HG03025 (cell line): ENCODE measurements around the gene LYG1.
"Not testable (repeated sequence)": the region's sequence is repeated elsewhere in the genome, so short reads cannot be mapped to it uniquely, and the experiment has no call there.

ENCODE experiments used
- ATAC-seq: cut with Tn5 transposase; IDR thresholded peaks from one replicate; pipeline ENCODE4 v1.9.1; 2021; ENCODE audit warnings: mild to moderate bottlenecking, moderate library complexity; ENCODE audit not compliant: unreplicated experiment, low FRiP score

The LYG1 gene

DNA sequence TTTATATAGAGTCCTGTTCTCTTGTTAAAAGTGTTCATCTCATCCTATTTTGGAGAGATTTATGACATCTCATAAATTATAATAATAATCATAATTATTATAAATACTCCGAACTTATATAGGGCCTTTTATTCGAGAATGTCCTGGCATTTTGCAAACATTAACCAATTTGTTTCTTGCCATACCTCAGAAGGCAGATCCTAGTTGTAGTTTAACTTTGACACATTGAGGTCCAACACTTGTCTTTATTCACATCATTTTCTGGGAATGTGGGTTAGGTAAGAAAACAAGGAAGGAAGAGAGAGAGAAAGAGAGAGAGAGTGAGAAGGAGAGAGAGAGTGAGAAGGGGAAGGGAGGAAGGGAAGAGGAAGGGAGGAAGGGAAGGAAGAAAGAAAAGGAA, at the start of gene LYG1:
LYG1 (minus strand) TSS at position 101 of the 400 bp plus-strand sequence. CDS start 5,527 bp downstream, outside the sequence.
- ATAC-seq: not testable (repeated sequence)

DNA sequence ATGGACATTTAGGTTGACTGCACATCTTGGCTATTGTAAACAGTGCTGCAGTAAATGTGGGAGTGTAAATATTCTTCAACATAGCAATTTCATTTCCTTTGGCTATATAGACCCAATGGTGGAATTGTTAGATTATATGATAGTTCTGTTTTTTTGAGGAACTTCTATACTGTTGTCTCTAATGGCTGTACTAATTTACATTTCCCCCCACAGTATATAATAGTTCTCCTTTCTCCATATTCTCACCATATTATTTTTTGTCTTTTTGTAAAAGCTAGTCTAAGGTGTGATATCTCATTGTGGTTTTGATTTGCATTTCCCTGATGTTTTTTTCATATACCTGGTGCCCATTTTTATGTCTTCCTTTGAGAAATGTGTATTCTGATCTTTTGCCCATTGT, 49.2 kb upstream of the LYG1 start:
- no peak for ATAC-seq

DNA sequence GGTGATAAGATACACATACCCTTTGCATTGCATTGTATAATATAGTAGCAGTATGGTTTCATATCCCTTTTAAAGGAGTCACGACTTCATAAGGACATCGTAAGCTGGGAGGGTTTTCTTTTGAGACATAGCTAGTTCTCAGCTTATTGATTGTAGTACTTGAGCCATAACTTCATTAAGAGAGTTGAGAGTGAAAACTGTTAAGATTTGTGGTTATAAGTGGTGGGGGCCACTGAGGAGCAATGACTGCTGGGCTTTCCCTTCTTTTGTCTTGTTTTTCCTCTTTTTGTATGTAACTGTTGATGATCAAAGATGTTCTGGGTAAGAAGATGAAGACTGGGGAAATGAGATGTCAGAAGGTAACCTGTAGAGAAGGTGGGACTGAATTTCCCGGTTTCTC, 47.2 kb upstream of the LYG1 start:
- ATAC-seq: no peak

DNA sequence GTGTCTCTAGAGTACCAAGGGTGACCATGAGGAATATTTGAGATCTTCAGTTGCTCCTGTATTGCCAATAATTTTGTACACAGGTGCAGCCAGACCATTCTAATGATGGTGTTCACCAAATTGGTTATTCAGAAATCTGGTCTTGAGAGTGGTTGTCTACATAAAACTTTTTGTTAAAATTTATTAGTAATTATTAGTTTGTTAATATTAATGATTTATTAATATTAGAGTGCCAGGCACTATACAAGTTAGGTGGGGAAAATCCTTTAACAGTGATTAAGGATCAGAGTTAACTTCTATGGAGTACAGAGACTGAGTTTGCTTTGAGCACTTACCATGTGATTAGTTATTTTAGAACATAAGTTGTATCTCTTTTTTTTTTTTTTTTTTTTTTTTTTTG, 45.2 kb upstream of the LYG1 start:
- ATAC-seq: no peak

DNA sequence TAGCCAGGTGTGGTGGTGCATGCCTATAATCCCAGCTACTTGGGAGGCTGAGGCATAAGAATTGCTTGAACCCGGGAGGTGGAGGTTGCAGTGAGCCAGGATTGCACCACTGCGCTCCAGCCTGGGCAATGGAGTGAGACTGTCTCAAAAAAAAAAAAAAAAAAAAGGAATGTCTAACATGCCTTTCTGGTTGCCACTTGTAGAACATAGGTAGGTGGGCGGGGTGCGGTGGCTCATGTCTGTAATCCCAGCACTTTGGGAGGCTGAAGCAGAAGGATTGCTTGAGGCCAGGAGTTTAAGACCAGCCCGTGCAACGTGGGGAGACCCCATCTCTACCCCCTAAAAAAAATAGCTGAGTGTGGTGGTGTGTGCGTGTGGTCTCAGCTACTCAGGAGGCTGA, 44.4 kb upstream of the LYG1 start:
- not testable (repeated sequence) for ATAC-seq

DNA sequence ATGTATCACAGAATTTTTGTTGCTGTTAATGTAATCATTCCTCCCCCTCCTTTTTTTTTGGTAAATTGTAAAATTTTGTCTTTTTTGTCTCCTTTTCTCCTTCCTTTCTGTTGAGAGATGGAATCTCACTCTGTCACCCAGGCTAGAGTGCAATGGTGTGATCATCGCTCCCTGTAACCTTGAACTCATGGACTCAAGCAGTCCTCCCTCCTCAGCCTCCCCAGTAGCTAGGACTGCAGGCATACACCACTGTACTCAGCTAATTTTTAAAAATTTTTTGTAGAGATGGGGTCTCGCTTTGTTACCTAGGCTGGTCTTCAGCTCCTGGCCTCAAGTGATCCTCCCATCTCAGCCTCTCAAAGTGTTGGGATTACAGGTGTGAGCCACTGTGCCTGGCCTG, 41.5 kb upstream of the LYG1 start:
- no peak for ATAC-seq

DNA sequence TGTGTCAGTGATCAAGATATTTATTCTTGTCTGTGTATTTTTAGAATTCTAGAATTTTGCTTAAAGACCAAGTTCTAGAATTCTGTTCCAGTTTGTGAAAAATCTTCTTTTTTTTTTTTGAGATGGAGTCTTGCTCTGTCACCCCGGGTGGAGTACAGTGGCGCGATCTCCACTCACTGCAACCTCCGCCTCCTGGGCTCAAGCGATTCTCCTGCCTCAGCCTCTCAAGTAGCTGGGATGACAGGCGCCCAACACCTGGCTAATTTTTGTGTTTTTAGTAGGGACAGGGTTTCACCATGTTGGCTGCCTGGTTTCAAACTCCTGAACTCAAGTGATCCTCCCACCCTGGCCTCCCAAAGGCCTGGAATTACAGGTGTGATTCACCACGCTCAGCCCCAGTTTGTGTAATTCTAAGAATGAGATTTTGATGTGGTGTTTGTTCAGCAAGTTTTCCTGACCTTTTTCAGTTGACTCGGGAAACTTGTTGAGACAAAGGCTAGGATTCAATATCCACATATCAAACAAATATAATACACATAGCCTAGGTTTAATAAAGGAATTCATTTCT, 39.8 kb upstream of the LYG1 start:
- no peak for ATAC-seq

DNA sequence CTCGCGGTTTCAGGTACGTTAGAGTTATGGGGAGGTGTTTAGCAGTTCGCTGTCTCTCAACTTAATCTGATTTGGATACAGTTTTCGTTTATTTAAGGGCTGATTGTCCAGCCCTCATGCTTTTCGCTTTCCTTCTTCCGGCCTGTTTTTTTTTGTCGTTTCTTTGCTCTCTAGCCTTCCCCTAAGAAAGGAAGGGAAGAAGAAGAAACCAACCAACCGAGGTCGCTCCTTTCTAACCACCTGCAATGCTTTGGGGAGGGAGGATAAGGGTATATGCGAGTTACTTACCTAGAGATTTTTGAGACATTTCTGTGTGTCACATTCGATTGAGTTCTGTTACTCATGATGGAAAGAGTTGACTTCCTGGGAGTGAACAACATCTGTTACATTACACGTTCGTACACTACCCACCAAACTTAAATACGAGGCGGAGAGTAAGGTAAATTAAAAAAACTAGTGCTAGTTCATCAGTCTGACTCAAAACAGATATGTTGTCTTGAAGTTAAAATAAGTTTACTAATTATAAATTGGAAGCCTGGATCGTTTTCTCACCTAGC, 37.1 kb upstream of the LYG1 start:
- no peak for ATAC-seq

DNA sequence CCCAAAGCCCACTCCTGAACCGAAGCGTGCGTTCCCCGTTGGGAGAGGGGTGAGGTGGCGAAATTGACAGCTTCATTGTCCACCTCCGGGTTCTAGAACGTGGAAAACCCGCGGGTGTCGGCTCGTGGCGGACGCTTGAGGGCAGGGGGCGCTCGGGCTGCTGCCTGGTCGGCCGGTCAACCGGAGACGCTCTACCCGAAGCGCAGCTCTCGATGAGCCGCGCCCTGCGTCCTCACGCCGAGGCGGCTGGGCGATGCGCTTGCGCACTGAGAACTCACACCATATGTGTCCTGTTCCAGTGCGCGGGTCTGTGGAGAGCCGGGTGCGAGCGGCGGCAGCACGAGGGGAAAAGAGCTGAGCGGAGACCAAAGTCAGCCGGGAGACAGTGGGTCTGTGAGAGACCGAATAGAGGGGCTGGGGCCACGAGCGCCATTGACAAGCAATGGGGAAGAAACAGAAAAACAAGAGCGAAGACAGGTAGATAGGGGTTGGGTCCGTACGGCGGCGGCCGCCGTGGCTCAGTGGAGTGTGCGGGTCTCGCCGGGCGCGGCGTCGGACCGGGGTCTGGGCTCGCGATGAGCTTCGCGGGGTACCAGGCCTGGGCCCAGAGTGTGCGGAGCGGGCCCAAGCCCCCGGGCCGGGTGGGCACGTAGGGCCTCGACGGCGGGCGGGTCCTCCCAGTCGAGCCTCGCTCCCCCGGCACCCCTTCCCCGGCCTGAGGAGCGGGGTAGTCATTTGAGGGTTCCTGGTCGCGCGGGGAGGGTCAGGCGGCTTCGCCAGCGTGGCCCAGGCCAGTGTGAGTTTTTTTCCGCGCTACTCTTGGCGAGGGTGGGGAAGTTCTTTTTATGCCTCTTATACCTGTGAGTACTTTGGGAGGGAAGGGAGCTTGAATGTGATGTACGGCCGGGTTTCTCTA, 36.4 kb upstream of the LYG1 start, which contains the start of gene EIF5B:
EIF5B (plus strand) TSS at position 277 of the 916 bp plus-strand sequence; CDS start at position 443, 166 bp downstream.
- ATAC-seq: peak; percentile 53

DNA sequence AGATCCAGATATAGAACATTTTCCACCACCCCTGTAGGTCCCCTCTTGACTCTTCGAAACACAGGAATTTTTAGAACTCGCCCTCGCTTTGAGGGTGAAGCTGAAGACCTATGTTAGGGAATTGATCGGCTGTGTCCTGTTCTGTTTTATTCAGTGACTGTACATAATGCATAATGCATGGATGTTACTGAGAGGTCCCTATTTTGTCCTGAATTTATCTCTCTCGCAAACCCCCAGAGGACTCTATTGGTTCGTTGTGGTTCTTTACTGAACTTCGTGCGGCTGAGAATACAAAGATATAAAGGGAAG, 35.8 kb upstream of the LYG1 start:
- ATAC-seq: peak; percentile 8

DNA sequence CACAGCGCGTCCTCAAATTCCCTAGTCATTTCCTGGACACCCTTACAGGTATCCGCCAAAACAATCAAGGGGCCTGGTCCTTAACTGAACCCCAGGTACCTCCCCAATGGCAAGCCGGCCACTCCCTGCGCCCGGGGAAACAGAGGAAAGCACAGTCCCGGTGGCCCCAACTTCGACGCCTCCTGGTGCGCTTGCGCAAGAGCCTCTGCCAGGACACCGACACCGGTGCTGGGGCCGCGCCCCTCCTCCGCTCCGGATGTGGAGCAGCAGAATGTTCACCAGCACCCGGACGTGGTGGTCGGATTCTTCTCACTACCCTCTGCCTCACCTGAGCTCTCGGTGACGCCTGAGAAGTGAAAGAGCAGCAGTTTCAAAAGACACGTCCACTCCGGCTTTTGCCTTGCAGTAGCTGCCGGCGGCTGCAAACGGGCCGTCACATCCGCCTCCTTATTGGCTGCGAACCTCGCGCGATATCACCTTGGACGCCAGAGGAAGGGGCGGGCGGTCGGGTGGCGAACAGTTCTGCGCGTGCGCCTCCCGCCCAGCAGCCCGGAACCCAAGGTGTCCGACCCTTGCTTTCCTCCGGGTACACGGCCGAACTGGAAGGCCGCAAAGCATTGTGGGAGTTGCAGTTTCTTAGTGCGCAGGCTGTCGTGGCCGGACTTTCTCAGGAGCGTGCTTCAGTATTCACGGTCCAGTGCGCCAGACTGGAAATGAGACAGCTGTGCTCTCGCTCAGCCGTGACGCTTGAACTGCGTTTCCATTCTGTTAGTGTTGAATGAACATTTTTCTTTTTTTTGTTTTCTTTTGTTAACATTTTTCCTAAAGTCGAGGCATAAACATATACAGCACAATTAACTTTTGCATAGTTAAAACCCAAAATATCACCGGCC, 35.2 kb upstream of the LYG1 start, which contains the start of gene TXNDC9:
TXNDC9 (minus strand) TSS at position 423 of the 893 bp plus-strand sequence. CDS start 3,123 bp downstream, outside the sequence.
- ATAC-seq: peak; percentile 67

DNA sequence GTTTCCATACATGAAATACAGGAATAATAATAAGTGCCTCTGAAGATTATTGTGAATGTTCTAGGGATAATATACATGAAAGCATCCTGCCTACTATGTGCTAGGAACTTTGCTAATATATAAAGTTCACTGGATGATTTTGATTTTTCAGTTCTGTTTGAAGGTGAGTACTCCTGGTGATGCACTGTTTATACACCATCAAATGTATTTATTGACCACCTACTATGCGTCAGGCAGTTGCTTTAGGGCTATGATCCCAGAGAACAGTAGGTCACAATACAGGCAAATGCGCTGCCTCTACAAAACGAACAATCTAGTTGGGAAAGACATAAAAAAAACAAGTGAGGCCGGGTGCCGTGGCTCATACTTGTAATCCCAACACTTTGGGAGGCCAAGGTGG, 24.4 kb upstream of the LYG1 start:
- ATAC-seq: no peak

DNA sequence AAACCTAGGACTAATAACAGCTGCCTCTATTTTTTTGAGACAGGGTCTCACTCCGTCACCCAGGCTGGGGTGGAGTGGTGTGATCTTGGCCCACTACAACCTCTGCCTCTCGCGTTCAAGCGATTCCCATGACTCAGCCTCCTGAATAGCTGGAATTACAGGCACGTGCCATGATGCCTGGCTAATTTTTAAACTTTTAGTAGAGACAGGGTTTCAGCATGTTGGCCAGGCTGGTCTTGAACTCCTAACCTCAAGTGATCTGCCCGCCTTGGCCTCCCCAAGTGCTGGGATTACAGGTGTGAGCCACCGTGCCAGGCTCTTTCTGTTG, 16.8 kb upstream of the LYG1 start:
- not testable (repeated sequence) for ATAC-seq

DNA sequence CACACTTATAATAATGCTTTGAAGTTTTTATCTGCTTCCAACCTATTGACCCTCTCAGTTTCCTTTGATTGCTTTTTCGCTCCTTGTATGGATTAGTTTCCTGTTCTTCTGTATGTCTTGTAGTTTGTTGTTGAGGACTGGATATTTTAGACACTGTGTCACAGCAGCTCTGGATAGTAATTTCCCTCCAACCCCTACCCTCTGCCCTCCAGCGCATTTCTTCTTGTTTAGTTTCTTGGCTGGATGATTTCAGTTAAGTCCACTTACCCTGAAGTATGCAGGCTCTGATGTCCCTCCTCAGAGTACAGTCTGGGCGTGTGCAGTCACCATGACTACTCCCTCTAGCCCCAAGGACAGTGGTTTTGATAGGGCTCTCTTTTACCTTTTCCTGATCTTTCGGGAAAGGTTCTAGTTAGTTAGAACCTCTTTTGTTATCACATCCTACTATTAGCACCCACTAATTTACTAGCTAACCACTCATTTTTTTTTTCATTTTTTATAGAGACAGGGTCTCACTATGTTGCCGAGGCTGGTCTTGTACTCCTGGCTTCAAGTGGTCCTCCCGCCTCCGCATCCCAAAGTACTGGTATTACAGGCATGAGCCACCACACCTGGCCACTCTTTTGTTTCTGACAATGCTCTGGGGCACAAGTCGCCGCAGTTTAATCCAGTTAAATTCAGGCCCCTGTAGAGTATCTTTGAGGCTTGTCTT, 16.3 kb upstream of the LYG1 start:
- no peak for ATAC-seq

DNA sequence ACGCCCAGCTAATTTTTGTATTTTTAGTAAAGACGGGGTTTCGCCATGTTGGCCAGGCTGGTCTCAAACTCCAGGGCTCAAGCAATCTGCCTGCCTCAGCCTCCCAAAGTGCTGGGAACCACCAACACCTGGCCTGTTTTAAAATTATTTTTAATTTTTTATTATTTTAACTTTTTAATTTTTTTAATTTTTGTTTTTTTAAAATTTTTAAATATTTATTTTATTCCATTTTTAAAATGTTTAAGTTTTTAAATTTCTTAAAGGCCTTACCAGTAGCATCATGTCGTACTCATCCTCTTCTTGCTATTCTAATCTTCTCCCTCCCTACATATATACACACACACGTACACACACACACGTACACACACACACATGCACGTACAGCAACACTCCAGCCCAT, 1.4 kb downstream of the LYG1 start:
- no peak for ATAC-seq

DNA sequence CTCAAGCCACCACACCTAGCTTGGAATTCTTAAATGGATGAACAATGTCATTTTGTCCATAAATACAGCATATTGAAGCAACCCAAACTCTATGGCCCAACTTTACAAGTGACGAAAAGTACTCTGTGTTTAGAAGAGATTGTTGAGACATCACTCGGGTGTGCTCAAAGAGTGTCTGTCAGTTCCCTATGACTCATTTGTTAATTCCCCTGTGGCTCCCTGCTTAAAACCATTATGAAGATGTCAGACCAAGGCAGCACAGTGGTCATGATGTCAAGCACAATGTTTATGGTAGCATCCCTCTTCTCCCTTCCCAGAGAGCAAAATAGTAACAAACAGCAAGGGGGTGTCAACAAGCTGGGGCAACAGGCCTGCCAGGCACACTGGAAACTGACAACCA, 3.0 kb downstream of the LYG1 start:
- ATAC-seq: no peak

DNA sequence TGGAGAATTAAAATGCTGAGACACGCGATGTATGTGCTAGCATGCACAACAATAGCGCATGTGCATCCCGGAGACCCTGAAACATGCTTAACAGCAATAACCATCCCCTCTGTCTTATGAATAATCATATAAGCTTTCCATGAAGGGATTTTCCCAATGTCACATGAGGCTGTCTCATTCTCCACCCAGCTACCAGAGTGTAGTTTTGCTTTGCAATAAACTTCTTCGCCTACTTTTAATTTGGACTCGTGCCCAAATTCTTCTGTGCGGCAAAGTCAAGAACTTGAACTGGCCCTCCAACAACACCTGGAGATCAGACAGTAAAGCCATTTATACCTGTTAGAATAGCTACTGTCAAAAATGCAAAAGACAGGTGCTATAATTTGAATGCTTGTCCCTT, 15.5 kb downstream of the LYG1 start:
- ATAC-seq: no peak

DNA sequence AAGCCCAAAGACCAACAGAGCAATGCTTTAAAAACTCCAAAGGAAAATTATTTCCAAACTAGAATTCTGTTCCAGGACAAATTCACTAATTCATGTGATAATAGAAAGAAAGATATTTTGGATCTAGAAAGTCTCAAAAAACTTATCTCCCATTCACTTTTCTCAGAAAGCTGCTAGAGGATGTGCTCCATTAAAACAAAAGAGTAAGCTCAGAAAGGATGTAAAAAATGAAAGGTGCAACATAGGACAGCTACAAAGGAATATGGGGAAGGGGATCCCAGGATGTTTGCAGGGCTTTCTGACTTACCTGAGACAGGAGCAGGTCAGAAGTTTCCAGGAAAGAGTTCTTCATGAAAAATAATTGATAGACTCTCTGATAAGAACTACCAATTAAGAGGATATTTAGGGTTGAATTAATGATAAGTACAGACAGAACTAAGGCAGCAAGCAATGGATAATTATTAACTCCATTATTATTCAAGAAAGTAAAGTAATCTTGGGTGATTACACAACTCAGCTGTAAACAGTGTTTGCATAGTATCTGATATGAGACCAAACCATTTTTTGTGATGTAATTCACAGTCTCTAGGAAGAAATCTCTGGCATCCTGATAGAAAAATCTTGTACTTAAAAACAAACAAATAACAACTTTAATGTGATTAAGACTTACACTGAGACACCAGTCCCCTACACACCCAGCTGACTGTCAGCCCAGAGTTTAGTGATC, 20.9 kb downstream of the LYG1 start:
- ATAC-seq: no peak

DNA sequence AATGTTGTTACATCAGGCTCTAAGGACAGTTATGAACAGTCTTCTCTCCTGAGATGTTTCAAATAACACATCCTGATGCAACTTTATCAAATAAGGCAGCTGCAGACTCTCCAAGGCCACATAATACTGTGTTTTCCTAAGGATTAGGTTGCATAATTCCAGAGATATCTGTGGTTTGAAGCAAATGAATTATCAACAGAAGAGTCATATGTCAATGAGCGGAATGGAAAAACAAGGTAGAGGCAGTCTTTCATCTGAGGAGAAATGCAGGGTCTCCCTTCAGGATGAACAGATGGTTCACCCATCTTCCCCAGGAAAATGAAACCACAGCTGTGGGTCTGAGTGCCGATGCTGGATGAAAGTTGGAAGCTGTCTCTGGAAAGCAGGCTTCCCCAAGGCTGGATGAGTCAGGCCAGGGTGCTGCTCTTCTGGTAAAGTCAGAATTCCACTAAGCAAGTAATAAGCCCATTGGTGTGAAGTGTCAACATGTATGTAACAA, 22.2 kb downstream of the LYG1 start:
- no peak for ATAC-seq
